ENCODE data around the gene HMGN3.
"Not testable (repeated sequence)": the region's sequence is repeated elsewhere in the genome, so short reads cannot be mapped to it uniquely, and the experiment has no call there.

- TF ChIP-seq, protein P1, sequence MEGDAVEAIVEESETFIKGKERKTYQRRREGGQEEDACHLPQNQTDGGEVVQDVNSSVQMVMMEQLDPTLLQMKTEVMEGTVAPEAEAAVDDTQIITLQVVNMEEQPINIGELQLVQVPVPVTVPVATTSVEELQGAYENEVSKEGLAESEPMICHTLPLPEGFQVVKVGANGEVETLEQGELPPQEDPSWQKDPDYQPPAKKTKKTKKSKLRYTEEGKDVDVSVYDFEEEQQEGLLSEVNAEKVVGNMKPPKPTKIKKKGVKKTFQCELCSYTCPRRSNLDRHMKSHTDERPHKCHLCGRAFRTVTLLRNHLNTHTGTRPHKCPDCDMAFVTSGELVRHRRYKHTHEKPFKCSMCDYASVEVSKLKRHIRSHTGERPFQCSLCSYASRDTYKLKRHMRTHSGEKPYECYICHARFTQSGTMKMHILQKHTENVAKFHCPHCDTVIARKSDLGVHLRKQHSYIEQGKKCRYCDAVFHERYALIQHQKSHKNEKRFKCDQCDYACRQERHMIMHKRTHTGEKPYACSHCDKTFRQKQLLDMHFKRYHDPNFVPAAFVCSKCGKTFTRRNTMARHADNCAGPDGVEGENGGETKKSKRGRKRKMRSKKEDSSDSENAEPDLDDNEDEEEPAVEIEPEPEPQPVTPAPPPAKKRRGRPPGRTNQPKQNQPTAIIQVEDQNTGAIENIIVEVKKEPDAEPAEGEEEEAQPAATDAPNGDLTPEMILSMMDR (conservative IDR thresholded peaks at IDR 0.05 in 1 of 2, IDR thresholded peaks at IDR 0.05 in 1 of 2; ENCODE audit: extremely low read depth in 1 of 2, insufficient read depth in 1 of 2, low read depth in 1 of 2, low read length in 2 of 2) = not testable (repeated sequence)
- not testable (repeated sequence) for TF ChIP-seq EZH2 (IDR thresholded peaks at IDR 0.05; ENCODE audit: borderline replicate concordance, low read length)
These were observed 22.3 kb upstream of the HMGN3 start for GRCh38 chr6:79256770-79257169.
